ENCODE measurements around the gene STIM1. TPM values are rescaled to one million over a fixed set of nuclear protein-coding genes. Genes with fewer than 3 reads are reported as not detected.

The STIM1 gene
- total and polyA plus RNA-seq, 7 donors = 5.3 to 44.8 (median 29.3) TPM

DNA sequence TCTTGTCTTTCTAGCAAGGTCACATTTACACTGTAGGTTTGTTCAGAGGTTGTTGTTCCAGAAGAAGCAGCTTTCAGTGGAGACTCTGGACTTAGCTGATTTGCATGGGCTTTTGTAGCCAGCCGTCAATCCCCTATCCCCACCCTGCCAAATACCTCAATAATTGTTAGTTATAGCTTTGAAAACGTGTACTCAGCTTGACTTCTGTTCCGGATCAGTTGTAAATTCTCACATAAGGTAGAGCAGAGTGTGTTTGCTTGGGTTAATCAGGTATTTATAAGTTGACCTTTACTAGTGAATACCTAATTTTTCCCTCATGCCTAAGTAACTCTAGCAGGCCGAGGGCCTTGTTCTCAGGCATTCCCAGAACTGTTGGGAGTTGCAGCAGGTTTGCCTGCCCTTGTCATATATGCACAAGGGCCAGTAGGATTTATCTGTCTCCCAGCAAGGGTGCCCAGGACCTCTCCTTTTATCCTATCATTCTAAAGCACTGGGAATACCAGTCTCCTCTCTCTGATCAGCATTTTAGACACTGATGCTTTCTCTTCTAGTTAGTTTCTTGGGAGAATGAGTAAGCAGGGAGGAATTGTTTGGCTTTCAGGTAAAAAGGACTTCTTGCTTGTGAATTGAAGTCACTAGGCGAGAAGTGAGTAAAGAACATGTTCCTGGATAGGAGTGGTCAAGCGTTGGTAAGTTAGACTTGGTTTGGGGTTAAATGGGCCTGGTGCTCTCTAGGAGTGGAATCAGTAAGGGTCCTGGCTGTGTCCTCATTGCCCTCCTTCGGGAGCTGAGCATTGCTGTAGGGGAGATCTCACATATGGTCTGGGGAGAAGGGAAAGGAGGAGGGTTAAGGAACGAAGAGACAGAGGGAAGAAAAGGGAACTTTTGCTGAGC, 22.1 kb downstream of the STIM1 start:
- intact Hi-C loops (cut with DNase I) = no loop called here
- TF ChIP-seq POLR2A (IDR thresholded peaks at IDR 0.05) = no peak
- Histone ChIP-seq H3K4me1 (peaks cover 0 to 50% (median 38%) of the 10 kb centered on the region in 4 donors), H3K9me3 (no peaks in the 10 kb centered on the region), H3K36me3 (no peaks in the 10 kb centered on the region), H3K4me3 (no peak overlapping the region), H3K27ac (peak overlapping the region in 3 of 4 donors; percentile 14 to 54 (median 51)), H3K27me3 (no peaks in the 10 kb centered on the region)
- DNase-seq = no peak
- 47 to 74% methylated on average over 8 of the region's 8 CpGs for WGBS, 2 donors

DNA sequence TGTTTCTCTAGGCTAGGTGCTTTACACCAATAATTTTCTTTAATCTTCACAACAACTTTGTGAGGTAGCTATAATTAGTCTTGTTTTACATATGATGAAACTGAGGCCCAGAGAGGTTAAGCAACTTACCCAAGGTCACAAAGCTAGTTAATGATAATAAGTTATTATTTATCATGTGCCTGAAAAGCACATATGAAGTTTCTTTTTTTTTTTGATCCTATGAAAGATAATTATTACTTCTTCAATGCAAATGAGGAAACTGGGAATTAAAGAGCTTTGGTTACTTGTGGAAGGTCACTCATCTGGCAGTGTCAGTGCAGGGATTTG, 22.8 kb downstream of the STIM1 start:
- TF ChIP-seq POLR2AphosphoS5 (IDR thresholded peaks at IDR 0.05) (no peak), POLR2A (IDR thresholded peaks at IDR 0.05) (no peak), EP300 (IDR thresholded peaks at IDR 0.05) (no peak)
- TF ChIP-seq, protein P1, sequence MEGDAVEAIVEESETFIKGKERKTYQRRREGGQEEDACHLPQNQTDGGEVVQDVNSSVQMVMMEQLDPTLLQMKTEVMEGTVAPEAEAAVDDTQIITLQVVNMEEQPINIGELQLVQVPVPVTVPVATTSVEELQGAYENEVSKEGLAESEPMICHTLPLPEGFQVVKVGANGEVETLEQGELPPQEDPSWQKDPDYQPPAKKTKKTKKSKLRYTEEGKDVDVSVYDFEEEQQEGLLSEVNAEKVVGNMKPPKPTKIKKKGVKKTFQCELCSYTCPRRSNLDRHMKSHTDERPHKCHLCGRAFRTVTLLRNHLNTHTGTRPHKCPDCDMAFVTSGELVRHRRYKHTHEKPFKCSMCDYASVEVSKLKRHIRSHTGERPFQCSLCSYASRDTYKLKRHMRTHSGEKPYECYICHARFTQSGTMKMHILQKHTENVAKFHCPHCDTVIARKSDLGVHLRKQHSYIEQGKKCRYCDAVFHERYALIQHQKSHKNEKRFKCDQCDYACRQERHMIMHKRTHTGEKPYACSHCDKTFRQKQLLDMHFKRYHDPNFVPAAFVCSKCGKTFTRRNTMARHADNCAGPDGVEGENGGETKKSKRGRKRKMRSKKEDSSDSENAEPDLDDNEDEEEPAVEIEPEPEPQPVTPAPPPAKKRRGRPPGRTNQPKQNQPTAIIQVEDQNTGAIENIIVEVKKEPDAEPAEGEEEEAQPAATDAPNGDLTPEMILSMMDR (IDR thresholded peaks at IDR 0.05) = no peak
- H3K36me3 ChIP-seq = no peaks in the 10 kb centered on the region
- intact Hi-C loops (cut with DNase I) = no loop called here
- peaks cover 0 to 50% (median 38%) of the 10 kb centered on the region in 4 donors for H3K4me1 ChIP-seq
- no peaks in the 10 kb centered on the region for H3K27me3 ChIP-seq
- no peak for DNase-seq
- H3K4me3 ChIP-seq = no peak overlapping the region
- H3K27ac ChIP-seq = peak overlapping the region in 1 of 4 donors; percentile 54
- H3K9me3 ChIP-seq = no peaks in the 10 kb centered on the region

DNA sequence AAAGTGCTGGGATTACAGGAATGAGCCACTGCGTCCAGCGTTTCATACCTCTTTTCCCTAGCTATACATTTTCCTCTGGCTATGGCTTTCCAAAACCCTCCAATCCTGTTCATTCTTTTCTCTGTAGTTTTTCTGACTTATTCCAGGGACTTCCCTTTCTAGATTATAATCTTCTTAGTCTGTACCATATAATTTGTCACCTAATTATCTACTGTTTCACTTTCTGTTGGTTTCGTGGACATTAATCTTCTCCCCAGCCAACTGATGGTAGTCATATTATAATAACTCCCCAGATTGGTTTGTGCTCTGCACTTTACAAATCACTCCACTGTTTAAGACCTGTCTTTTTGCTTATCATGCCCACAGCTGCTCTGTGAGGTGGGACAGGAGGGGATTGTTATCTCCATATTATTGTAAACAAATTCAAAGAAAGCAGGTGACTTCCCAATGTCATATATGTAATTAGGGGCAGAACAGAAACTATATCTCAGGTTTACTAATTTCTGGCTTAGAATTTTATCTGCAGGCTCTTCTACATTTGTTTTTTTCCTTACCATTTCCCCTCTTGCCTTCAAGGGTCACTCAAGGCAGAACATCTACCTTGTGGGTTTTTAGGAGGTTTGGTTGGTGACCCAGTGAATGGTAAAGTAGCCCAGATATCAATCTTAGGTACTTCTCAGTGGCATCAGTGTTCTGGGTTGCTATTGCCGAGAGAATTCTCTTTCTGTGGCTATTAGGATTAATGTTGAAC, 23.9 kb downstream of the STIM1 start:
- WGBS, 2 donors = 36 to 44% methylated on average over 4 of the region's 4 CpGs
- Histone ChIP-seq H3K4me1 (peaks cover 0 to 42% (median 38%) of the 10 kb centered on the region in 4 donors), H3K27me3 (no peaks in the 10 kb centered on the region), H3K9me3 (no peaks in the 10 kb centered on the region), H3K4me3 (no peak overlapping the region), H3K27ac (peak overlapping the region in 2 of 4 donors; percentile 7 to 20), H3K36me3 (no peaks in the 10 kb centered on the region)
- DNase-seq = no peak
- TF ChIP-seq EP300 (IDR thresholded peaks at IDR 0.05) (no peak), POLR2AphosphoS5 (IDR thresholded peaks at IDR 0.05) (no peak), POLR2A (IDR thresholded peaks at IDR 0.05) (no peak)
- TF ChIP-seq, protein P1 (IDR thresholded peaks at IDR 0.05) = no peak
- intact Hi-C loops (cut with DNase I) = no loop called here

DNA sequence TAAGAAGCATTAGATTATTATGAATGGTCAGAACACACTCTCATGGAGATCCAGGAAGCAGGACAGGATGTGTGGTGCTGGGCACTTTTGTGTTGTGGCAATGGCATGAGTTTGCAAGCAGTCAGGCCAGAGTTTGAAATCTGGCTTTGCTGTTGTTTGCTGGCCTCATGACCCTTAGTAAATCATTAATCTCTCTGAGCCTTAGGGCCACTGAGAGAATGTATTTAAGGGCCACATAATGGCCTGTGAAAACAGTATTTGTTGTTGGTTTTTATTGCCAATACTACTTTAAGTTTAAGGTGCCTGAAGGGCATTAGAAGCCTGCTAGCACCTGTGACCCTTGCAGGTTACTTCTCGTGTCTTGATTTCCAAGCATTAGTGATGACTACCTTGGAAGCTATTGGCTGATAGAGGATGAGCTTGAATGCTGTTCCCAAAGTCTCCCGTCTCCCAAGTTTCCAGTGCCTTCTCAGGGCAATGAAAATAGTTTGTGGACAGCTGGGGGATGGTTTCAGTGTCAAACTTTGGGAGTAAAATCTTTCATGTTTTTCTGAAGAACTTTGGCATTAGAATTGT, 24.6 kb downstream of the STIM1 start:
- Histone ChIP-seq H3K27ac (peak overlapping the region in 2 of 4 donors; percentile 7 to 20), H3K4me1 (peaks cover 0 to 40% (median 38%) of the 10 kb centered on the region in 4 donors), H3K9me3 (no peaks in the 10 kb centered on the region), H3K27me3 (no peaks in the 10 kb centered on the region), H3K4me3 (no peak overlapping the region), H3K36me3 (no peaks in the 10 kb centered on the region)
- no peak for DNase-seq
- 33 to 73% methylated on average over 2 of the region's 2 CpGs for WGBS, 2 donors
- TF ChIP-seq EP300 (IDR thresholded peaks at IDR 0.05) = no peak
- TF ChIP-seq, protein P1 (IDR thresholded peaks at IDR 0.05) = no peak
- intact Hi-C loops (cut with DNase I) = no loop called here

DNA sequence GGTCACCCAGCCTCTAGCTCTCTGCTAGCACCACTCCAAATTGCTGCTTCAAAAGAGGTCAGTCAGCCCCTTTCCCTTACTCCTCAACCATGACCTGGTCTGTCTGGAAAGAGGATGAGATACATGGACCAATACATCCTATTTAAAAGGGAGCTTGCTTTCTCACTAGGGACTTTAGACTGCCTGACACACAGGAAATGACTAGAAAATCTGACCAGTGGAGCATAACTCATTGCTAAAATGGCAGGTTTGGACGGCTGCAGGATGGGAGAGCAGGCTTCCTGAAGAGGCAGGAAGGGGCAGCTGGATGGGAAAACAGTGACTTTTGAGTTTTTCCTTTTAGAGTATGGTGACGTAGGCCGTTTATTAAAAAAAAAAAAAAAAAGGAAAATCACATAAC, 25.3 kb downstream of the STIM1 start:
- Histone ChIP-seq H3K36me3 (no peaks in the 10 kb centered on the region), H3K9me3 (no peaks in the 10 kb centered on the region), H3K4me1 (peaks cover 0 to 40% (median 37%) of the 10 kb centered on the region in 4 donors), H3K27ac (peak overlapping the region in 3 of 4 donors; percentile 20 to 39 (median 35)), H3K4me3 (no peak overlapping the region), H3K27me3 (no peaks in the 10 kb centered on the region)
- DNase-seq = no peak
- TF ChIP-seq, protein P1 (IDR thresholded peaks at IDR 0.05) = no peak
- TF ChIP-seq POLR2AphosphoS5 (IDR thresholded peaks at IDR 0.05) (no peak), EP300 (IDR thresholded peaks at IDR 0.05) (no peak), POLR2A (IDR thresholded peaks at IDR 0.05) (no peak)
- 48 to 65% methylated on average over 3 of the region's 3 CpGs for WGBS, 2 donors
- intact Hi-C loops (cut with DNase I) = no loop called here

All from sigmoid colon (tissue), 7 donors.